H1 (cell line): ENCODE data around the gene TAPT1. TPM values are rescaled to one million over a fixed set of nuclear protein-coding genes. Genes with fewer than 3 reads are reported as not detected.

Source experiments
- CTCF ChIA-PET: fragments of 300-600 bp; sonication (Branson Sonifier 250); formaldehyde crosslinking; loops from one replicate; lab custom pipeline; 2021; ENCODE audit not compliant: partially characterized antibody; lab: Charles Lee
- POLR2A ChIA-PET: fragments of 300-600 bp; sonication (Branson Sonifier 250); formaldehyde crosslinking; loops from one replicate; lab custom pipeline; 2021; ENCODE audit warnings: inconsistent platforms; ENCODE audit not compliant: partially characterized antibody; lab: Charles Lee
- DNase-seq, 2 experiments: peaks; one replicate each; pipeline versions ENCODE4 v3.0.0 to v3.0.0-alpha.2; 2010 to 2022; ENCODE audit warnings: low spot score in 2 of 2, low read depth in 1 of 2, mixed read lengths in 1 of 2
- FAIRE-seq: peaks from 2 replicates; lab custom pipeline; 2011; peaks lifted over from hg19 to GRCh38; lab: Jason Lieb, UNC
- H2AFZ ChIP-seq: 2 replicates; pipeline ENCODE4 v1.8.1; 2012; ENCODE audit warnings: low read length, inconsistent platforms
- H2AK5ac ChIP-seq: 2 replicates; pipeline ENCODE4 v1.6.1; 2013; ENCODE audit warnings: low read depth, low read length
- H2BK120ac ChIP-seq: replicated peaks from 2 replicates; pipeline ENCODE3; 2013; ENCODE audit warnings: low read depth, low read length, inconsistent platforms
- H2BK12ac ChIP-seq: 2 replicates; pipeline ENCODE4 v1.6.1; 2013; ENCODE audit warnings: low read depth, low read length
- H2BK15ac ChIP-seq: 2 replicates; pipeline ENCODE4 v1.6.1; 2013; ENCODE audit warnings: low read length
- H2BK20ac ChIP-seq: 2 replicates; pipeline ENCODE4 v1.6.1; 2013; ENCODE audit warnings: low read length
- H2BK5ac ChIP-seq: 2 replicates; pipeline ENCODE4 v1.6.1; 2013; ENCODE audit warnings: low read depth, low read length
- H3K14ac ChIP-seq: 2 replicates; pipeline ENCODE4 v1.6.1; 2013; ENCODE audit warnings: inconsistent platforms; ENCODE audit not compliant: insufficient read length
- H3K18ac ChIP-seq: 2 replicates; pipeline ENCODE4 v1.6.1; 2013; ENCODE audit warnings: low read length; ENCODE audit errors: extremely low read depth
- H3K23ac ChIP-seq: 2 replicates; pipeline ENCODE4 v1.6.1; 2013; ENCODE audit warnings: inconsistent platforms; ENCODE audit not compliant: insufficient read length
- H3K23me2 ChIP-seq: 2 replicates; pipeline ENCODE4 v1.6.1; 2013; ENCODE audit warnings: low read depth, low read length
- H3K27ac ChIP-seq: 2 replicates; pipeline ENCODE4 v1.6.1; 2011; ENCODE audit warnings: low read depth, low read length, inconsistent platforms
- H3K27me3 ChIP-seq, 4 experiments: replicated peaks in 1 of 4; 1 replicate in 1 of 4; 2 replicates in 3 of 4; pipeline versions ENCODE4 v1.6.1 to v1.8.1; 2011 to 2013; ENCODE audit warnings: low read length in 3 of 4, mild to moderate bottlenecking in 3 of 4, inconsistent platforms in 2 of 4, mixed read lengths in 2 of 4, moderate library complexity in 1 of 4; ENCODE audit not compliant: control insufficient read depth in 3 of 4, insufficient read depth in 3 of 4; ENCODE audit errors: extremely low read depth in 1 of 4
- H3K36me3 ChIP-seq, 4 experiments: 2 replicates each; pipeline versions ENCODE4 v1.6.1 to v1.8.1; 2011 to 2013; ENCODE audit warnings: mild to moderate bottlenecking in 4 of 4, low read length in 3 of 4, moderate library complexity in 2 of 4, control low read depth in 1 of 4, inconsistent platforms in 1 of 4; ENCODE audit not compliant: insufficient read depth in 4 of 4, control insufficient read depth in 2 of 4
- H3K4ac ChIP-seq: replicated peaks from 2 replicates; pipeline ENCODE3; 2013; ENCODE audit warnings: low read length, low read depth, mixed read lengths, inconsistent platforms; ENCODE audit not compliant: insufficient read length
- H3K4me1 ChIP-seq, 4 experiments: replicated peaks in 1 of 4; 1 replicate in 1 of 4; 2 replicates in 3 of 4; pipeline versions ENCODE4 v1.6.1 to v1.8.1; 2011 to 2013; ENCODE audit warnings: low read length in 3 of 4, inconsistent platforms in 2 of 4, mixed read lengths in 1 of 4; ENCODE audit not compliant: insufficient read depth in 4 of 4, control insufficient read depth in 3 of 4
- H3K4me2 ChIP-seq, 2 experiments: 2 replicates each; pipeline versions ENCODE4 v1.6.1 to v1.8.1; 2011 to 2013; ENCODE audit warnings: low read depth in 2 of 2, low read length in 2 of 2, control low read depth in 1 of 2, inconsistent platforms in 1 of 2, mild to moderate bottlenecking in 1 of 2; ENCODE audit not compliant: insufficient read depth in 1 of 2
- H3K4me3 ChIP-seq, 4 experiments: fragments of 200-600, 300-600 bp in 1 of 4; sonication (generic), shearing (Covaris generic), sonication (Bioruptor Twin) in 1 of 4; 2 replicates each; pipeline versions ENCODE4 v1.5.1 to v1.8.1; 2011 to 2016; ENCODE audit warnings: low read length in 4 of 4, low read depth in 3 of 4, control low read depth in 2 of 4, inconsistent platforms in 2 of 4, mild to moderate bottlenecking in 2 of 4, mixed read lengths in 1 of 4, moderate library complexity in 1 of 4; ENCODE audit not compliant: insufficient read depth in 2 of 4; ENCODE audit errors: extremely low read depth in 1 of 4
- H3K56ac ChIP-seq: replicated peaks from 2 replicates; pipeline ENCODE3; 2013; ENCODE audit warnings: low read depth, mild to moderate bottlenecking, mixed read lengths, low read length, inconsistent platforms; ENCODE audit not compliant: insufficient read length
- H3K79me1 ChIP-seq: 2 replicates; pipeline ENCODE4 v1.6.1; 2013; ENCODE audit warnings: low read depth, low read length, control low read depth
- H3K79me2 ChIP-seq, 2 experiments: 2 replicates each; pipeline versions ENCODE4 v1.6.1 to v1.8.1; 2012 to 2013; ENCODE audit warnings: low read length in 2 of 2, mild to moderate bottlenecking in 2 of 2, inconsistent platforms in 1 of 2; ENCODE audit not compliant: insufficient read depth in 2 of 2, control insufficient read depth in 1 of 2
- H3K9ac ChIP-seq, 4 experiments: replicated peaks in 1 of 4; 1 replicate in 1 of 4; 2 replicates in 3 of 4; pipeline versions ENCODE4 v1.6.1 to v1.8.1; 2011 to 2013; ENCODE audit warnings: low read depth in 3 of 4, low read length in 3 of 4, control low read depth in 2 of 4, mild to moderate bottlenecking in 2 of 4, moderate library complexity in 2 of 4, inconsistent platforms in 1 of 4; ENCODE audit errors: extremely low read depth in 1 of 4
- H3K9me3 ChIP-seq, 2 experiments: 2 replicates each; pipeline versions ENCODE4 v1.6.1 to v1.8.1; 2012 to 2013; ENCODE audit warnings: mild to moderate bottlenecking in 2 of 2, moderate library complexity in 2 of 2, control low read depth in 1 of 2, inconsistent platforms in 1 of 2, low read depth in 1 of 2, low read length in 1 of 2, mixed read lengths in 1 of 2; ENCODE audit not compliant: insufficient read depth in 2 of 2
- H4K20me1 ChIP-seq, 2 experiments: replicated peaks in 1 of 2; 2 replicates each; pipeline versions ENCODE3 to v1.8.1; 2011 to 2013; ENCODE audit warnings: inconsistent platforms in 2 of 2, low read length in 2 of 2, mild to moderate bottlenecking in 1 of 2; ENCODE audit not compliant: insufficient read depth in 2 of 2, control insufficient read depth in 1 of 2
- H4K5ac ChIP-seq: 2 replicates; pipeline ENCODE4 v1.6.1; 2013; ENCODE audit warnings: low read length, low read depth, mixed read lengths, inconsistent platforms; ENCODE audit not compliant: insufficient read length
- H4K8ac ChIP-seq: 2 replicates; pipeline ENCODE4 v1.8.0; 2013; ENCODE audit warnings: mild to moderate bottlenecking, moderate library complexity, low read length, inconsistent platforms; ENCODE audit not compliant: insufficient read depth; ENCODE audit errors: extremely low read depth
- H4K91ac ChIP-seq: replicated peaks from 2 replicates; pipeline ENCODE3; 2013; ENCODE audit warnings: low read length, mixed read lengths, inconsistent platforms; ENCODE audit not compliant: insufficient read length
- ATF2 ChIP-seq: IDR thresholded peaks from 2 replicates; pipeline ENCODE4 v1.6.1; 2012; ENCODE audit warnings: low read length, inconsistent platforms
- SP4 ChIP-seq: IDR thresholded peaks from 2 replicates; pipeline ENCODE4 v1.6.1; 2012; ENCODE audit warnings: low read length, inconsistent platforms
- WGBS, 2 experiments: shearing (Covaris generic) in 1 of 2; methylation state at CpG; one replicate each; pipeline versions ENCODE4 v1.1.6 to v1.1.7; 2013 to 2015; ENCODE audit warnings: low lambda C conversion rate in 2 of 2, mixed read lengths in 2 of 2, inconsistent platforms in 1 of 2, low coverage in 1 of 2, missing lambda C conversion rate in 1 of 2; ENCODE audit not compliant: insufficient replicate concordance in 2 of 2, insufficient coverage in 1 of 2, insufficient read length in 1 of 2; ENCODE audit errors: extremely low coverage in 1 of 2, missing lambda C conversion rate in 1 of 2; 5-methylcytosine and 5-hydroxymethylcytosine counted together
- polyA plus RNA-seq, 7 experiments: library from polyadenylated mRNA; depleted of rRNA in 3 of 7; stranded (reverse) in 5 of 7; unstranded in 2 of 7; fragments of >200 nt in 5 of 7; fragments of 200-250 nt in 2 of 7; gene quantifications; 1 replicate in 5 of 7; 2 replicates in 1 of 7; 4 replicates in 1 of 7; pipeline versions ENCODE4 v1.2.1 to v1.2.3, GENCODE V29; 2011 to 2013; ENCODE audit warnings: missing spikeins in 2 of 7, mixed read lengths in 2 of 7
- total RNA-seq: library from RNA; stranded (reverse); fragmentation: NEBNext Ultra II Directional; extraction: Animal tissue kit (Norgen Biotek cat#: 25700); gene quantifications from 2 replicates; pipeline ENCODE4 v1.2.1, GENCODE V29; 2021

TAPT1 gene
- total and polyA plus RNA-seq, 2 of the 8 experiments (the other 6 are each of a cell fraction or from before 2014, with no cell fraction given) = 4.2 to 15.3 TPM

GRCh38 chr4:16154451-16154850, 71.8 kb downstream of the TAPT1 start:
- Histone ChIP-seq H3K23me2 (no peaks in the 10 kb centered on the region), H3K14ac (no peak overlapping the region), H3K18ac (no peak overlapping the region), H2BK5ac (no peak overlapping the region), H3K36me3 (no peaks in the 10 kb centered on the region), H3K4ac (no peak overlapping the region)
- POLR2A ChIA-PET = no interaction called here
- no peak for FAIRE-seq
- TF ChIP-seq ATF2 = no peak
- no peak for TF ChIP-seq SP4
- TF ChIP-seq, all 59 proteins: peak for 0
- Histone ChIP-seq H3K79me2 (no peaks in the 10 kb centered on the region), H3K4me3 (no peak overlapping the region), H2AFZ (no peak overlapping the region), H3K23ac (no peak overlapping the region), H3K9me3 (no peaks in the 10 kb centered on the region), H3K4me2 (no peak overlapping the region), H4K91ac (no peak overlapping the region), H2AK5ac (no peak overlapping the region), H2BK20ac (no peak overlapping the region), H3K56ac (no peak overlapping the region), H3K27me3 (no peaks in the 10 kb centered on the region), H2BK120ac (no peak overlapping the region), H3K27ac (no peak overlapping the region), H4K5ac (no peak overlapping the region), H3K4me1 (no peaks in the 10 kb centered on the region; a peak in 1 of 7 replicates), H4K8ac (no peak overlapping the region; the same call in 1 of the 2 replicates), H3K79me1 (no peaks in the 10 kb centered on the region), H4K20me1 (no peaks in the 10 kb centered on the region), H2BK15ac (no peak overlapping the region), H3K9ac (no peak overlapping the region), H2BK12ac (no peak overlapping the region)
- CTCF ChIA-PET = interaction anchor here (0.7 to 1.5 kb wide), 3 partner anchors 14 to 113 kb away, joined by 3 to 4 read pairs (median 3); no protein-coding TSS in a partner anchor
- DNase-seq = no peak
- 88% methylated on average over 3 of the region's 3 CpGs; no CpG with 5 or more reads in 1 of the 2 experiments for WGBS, 2 experiments
